K562 (cell line): Measurements from ENCODE around the gene DGLUCY. TPM values are rescaled to one million over a fixed set of nuclear protein-coding genes. Genes with fewer than 3 reads are reported as not detected.

Experiments
- ATAC-seq: fragments of 200-7000 bp; cut with Tn5 transposase; 3 replicates; pipeline ENCODE4 v1.9.1; 2020; ENCODE audit warnings: moderate library complexity
- BruUV-seq: library from RNA; stranded (reverse); fragments of 400-500 nt; replicated peaks from 2 replicates; lab custom pipeline; 2021; lab: Mats Ljungman, UMichigan
- CTCF ChIA-PET: fragments of 300-600 bp; formaldehyde crosslinking; extraction: SDS; loops from one replicate; lab custom pipeline; 2021; ENCODE audit warnings: low intra/inter-chr PET ratio; lab: Yijun Ruan, JAX
- POLR2A ChIA-PET: fragments of 300-600, 350-650 bp; sonication (Branson Sonifier 250); formaldehyde crosslinking; extraction: SDS; loops from one replicate; lab custom pipeline; 2021; ENCODE audit warnings: antibody characterized with exemption, inconsistent platforms; lab: Yijun Ruan, JAX
- DNase-seq, 4 experiments: peaks; one replicate each; pipeline versions ENCODE4 v3.0.0 to v3.0.0-alpha.2; 2011 to 2018; ENCODE audit warnings: low spot score in 3 of 4, mixed read lengths in 3 of 4; ENCODE audit errors: extremely low read depth in 1 of 4
- FAIRE-seq: peaks from 2 replicates; lab custom pipeline; 2011; peaks lifted over from hg19 to GRCh38; lab: Jason Lieb, UNC
- H2AFZ ChIP-seq: 2 replicates; pipeline ENCODE4 v1.6.0; 2011; ENCODE audit warnings: low read depth, low read length, control low read depth, inconsistent platforms
- H3K27ac ChIP-seq: fragments of 200-600 bp; 3 replicates; pipeline ENCODE4 v1.8.0; 2011; ENCODE audit warnings: low read depth, mild to moderate bottlenecking, control low read depth, inconsistent platforms, low read length, moderate library complexity, mixed read lengths; ENCODE audit errors: extremely low read depth
- H3K27me3 ChIP-seq, 2 experiments: fragments of 300-600 bp in 1 of 2; 2 replicates in 1 of 2; 3 replicates in 1 of 2; pipeline versions ENCODE4 v1.6.0 to v1.8.0; 2011; ENCODE audit warnings: inconsistent platforms in 2 of 2, low read length in 2 of 2, mild to moderate bottlenecking in 1 of 2, mixed read lengths in 1 of 2, moderate library complexity in 1 of 2; ENCODE audit not compliant: control insufficient read depth in 2 of 2, insufficient read depth in 2 of 2
- H3K36me3 ChIP-seq: fragments of 300-600 bp; 3 replicates; pipeline ENCODE4 v1.8.0; 2011; ENCODE audit warnings: mild to moderate bottlenecking, low read length, inconsistent platforms; ENCODE audit not compliant: control insufficient read depth, insufficient read depth
- H3K4me1 ChIP-seq, 2 experiments: fragments of 200-600 bp in 1 of 2; replicated peaks in 1 of 2; 2 replicates in 1 of 2; 3 replicates in 1 of 2; pipeline versions ENCODE4 v1.5.1 to v1.8.0; 2011; ENCODE audit warnings: inconsistent platforms in 2 of 2, low read length in 2 of 2, mild to moderate bottlenecking in 1 of 2, mixed read lengths in 1 of 2, moderate library complexity in 1 of 2; ENCODE audit not compliant: control insufficient read depth in 2 of 2, insufficient read depth in 2 of 2
- H3K4me2 ChIP-seq: 2 replicates; pipeline ENCODE4 v1.6.1; 2011; ENCODE audit warnings: low read length, control low read depth, inconsistent platforms, mixed read lengths; ENCODE audit not compliant: insufficient read depth
- H3K4me3 ChIP-seq: fragments of 200-600 bp; sonication (generic), shearing (Covaris generic); 2 replicates; pipeline ENCODE4 v1.5.1; 2016; ENCODE audit warnings: control low read depth, inconsistent platforms
- H3K79me2 ChIP-seq: fragments of 200-600 bp; 3 replicates; pipeline ENCODE4 v1.8.0; 2011; ENCODE audit warnings: low read length, inconsistent platforms; ENCODE audit not compliant: control insufficient read depth, insufficient read depth
- H3K9ac ChIP-seq, 2 experiments: 2 replicates each; pipeline versions ENCODE4 v1.6.0 to v1.6.1; 2011; ENCODE audit warnings: low read depth in 2 of 2, low read length in 2 of 2, control low read depth in 1 of 2, inconsistent platforms in 1 of 2, mild to moderate bottlenecking in 1 of 2, mixed read lengths in 1 of 2; ENCODE audit not compliant: insufficient read depth in 1 of 2
- H3K9me1 ChIP-seq: one replicate; pipeline ENCODE4 v1.6.0; 2011; ENCODE audit warnings: inconsistent platforms, mild to moderate bottlenecking, low read length, moderate library complexity; ENCODE audit not compliant: control insufficient read depth, insufficient read depth
- H3K9me3 ChIP-seq: replicated peaks from 2 replicates; pipeline ENCODE4 v1.5.1; 2011; ENCODE audit warnings: low read depth, low read length, inconsistent platforms; ENCODE audit not compliant: control insufficient read depth, insufficient read depth
- H4K20me1 ChIP-seq: replicated peaks from 2 replicates; pipeline ENCODE4 v1.6.1; 2011; ENCODE audit warnings: low read length, inconsistent platforms, mixed read lengths; ENCODE audit not compliant: control insufficient read depth, insufficient read depth
- ARID1B ChIP-seq: fragments of 450-650 bp; IDR thresholded peaks from 2 replicates; pipeline ENCODE4 v1.6.1; 2016; ENCODE audit warnings: antibody characterized with exemption, mild to moderate bottlenecking, inconsistent platforms
- BACH1 ChIP-seq: fragments of 200-800 bp; sonication (Bioruptor generic); IDR thresholded peaks from 2 replicates; pipeline ENCODE4 v1.6.1; 2016; ENCODE audit warnings: missing genetic modification characterization, missing compliant biosample characterization
- CBFA2T2 ChIP-seq: fragments of 450-650 bp; conservative IDR thresholded peaks from 2 replicates; pipeline ENCODE4 v1.6.1; 2017; ENCODE audit warnings: mild to moderate bottlenecking
- E2F1 ChIP-seq: sonication (generic); formaldehyde crosslinking; IDR thresholded peaks from 2 replicates; pipeline ENCODE4 v1.8.1; 2023; ENCODE audit warnings: mild to moderate bottlenecking, missing genetic modification reagents, moderate library complexity
- ETS2 ChIP-seq: IDR thresholded peaks from 2 replicates; pipeline ENCODE4 v1.6.1; 2016; ENCODE audit warnings: borderline replicate concordance, missing genetic modification characterization, mild to moderate bottlenecking, moderate library complexity, missing compliant biosample characterization; ENCODE audit not compliant: poor library complexity, severe bottlenecking
- FOXJ3 ChIP-seq: sonication (generic); formaldehyde crosslinking; IDR thresholded peaks from 2 replicates; pipeline ENCODE4 v1.4.0; 2020; ENCODE audit warnings: mild to moderate bottlenecking, missing genetic modification reagents
- HEY1 ChIP-seq: fragments of 250-450 bp; sonication (Bioruptor Pico); IDR thresholded peaks from 2 replicates; pipeline ENCODE4 v1.5.0; 2020; ENCODE audit warnings: mild to moderate bottlenecking, moderate library complexity, borderline replicate concordance
- KDM2B ChIP-seq: fragments of 250-450 bp; sonication (Bioruptor Pico); IDR thresholded peaks from 2 replicates; pipeline ENCODE4 v1.8.0; 2021; ENCODE audit warnings: mild to moderate bottlenecking, moderate library complexity
- KDM4B ChIP-seq, 2 experiments: fragments of 450-650 bp in 1 of 2; sonication (generic) in 1 of 2; IDR thresholded peaks; 2 replicates each; pipeline ENCODE4 v1.6.1; 2016 to 2017; ENCODE audit warnings: borderline replicate concordance in 2 of 2, antibody characterized with exemption in 1 of 2, low read depth in 1 of 2, mild to moderate bottlenecking in 1 of 2
- MCM2 ChIP-seq: fragments of 450-650 bp; IDR thresholded peaks from 2 replicates; pipeline ENCODE4 v1.6.1; 2017; ENCODE audit warnings: low read depth, mild to moderate bottlenecking
- SMAD1 ChIP-seq: fragments of 150-350 bp; IDR thresholded peaks from 2 replicates; pipeline ENCODE4 v1.6.1; 2014; ENCODE audit warnings: low read length, low read depth; ENCODE audit not compliant: partially characterized antibody
- ZFP91 ChIP-seq: sonication (generic); formaldehyde crosslinking; IDR thresholded peaks from 2 replicates; pipeline ENCODE4 v1.8.0; 2022; ENCODE audit warnings: mild to moderate bottlenecking, missing genetic modification reagents
- WGBS: fragments of 100-300 bp; shearing (Covaris generic); methylation state at CpG from one replicate; pipeline ENCODE4 v1.1.6; 2016; ENCODE audit warnings: low coverage, mixed read lengths; ENCODE audit not compliant: insufficient coverage; ENCODE audit errors: missing lambda C conversion rate; 5-methylcytosine and 5-hydroxymethylcytosine counted together
- in situ Hi-C: fragments of 300-500 bp; cut with MboI; formaldehyde crosslinking; loops from 4 replicates; pipeline ENCODE4 v1.15.0; 2018; ENCODE audit warnings: inconsistent platforms, mixed read lengths
- intact Hi-C: fragments of 100-400 bp; cut with micrococcal nuclease; formaldehyde crosslinking; loops from 2 replicates; pipeline ENCODE4 v1.14.2; 2022
- polyA plus RNA-seq, 8 experiments: library from polyadenylated mRNA; depleted of rRNA in 4 of 8; stranded (reverse) in 5 of 8; unstranded in 3 of 8; fragments of >200 nt; fragmentation: Nextera tagmentation in 2 of 8; fragmentation: Illumina TruSeq in 1 of 8; extraction: Ambion mirVana in 2 of 8; extraction: Trizol in 1 of 8; gene quantifications; 2 replicates each; pipeline versions ENCODE4 v1.2.1 to v1.2.3, GENCODE V29; 2011 to 2014; ENCODE audit warnings: inconsistent platforms in 1 of 8, missing spikeins in 1 of 8
- total RNA-seq, 7 experiments: library from RNA; depleted of rRNA in 6 of 7; stranded (reverse); fragments of >200 nt in 6 of 7; fragmentation: Illumina TruSeq in 2 of 7; extraction: Trizol in 2 of 7; gene quantifications; 2 replicates each; pipeline versions ENCODE4 v1.2.1 to v1.2.3, GENCODE V29; 2011 to 2021; ENCODE audit warnings: low replicate concordance in 1 of 7

The DGLUCY gene
- total and polyA plus RNA-seq, 9 of the 15 experiments (the other 6 are each of a cell fraction or from before 2014, with no cell fraction given), result 9.9 to 28.4 (median 21.0) TPM

- in situ Hi-C loops (no loop called here), intact Hi-C loops (no loop called here)
- Histone ChIP-seq H3K4me2 (no peak overlapping the region), H3K9me1 (no peaks in the 10 kb centered on the region), H2AFZ (no peak overlapping the region), H3K4me3 (no peak overlapping the region), H3K36me3 (peaks cover 4% of the 10 kb centered on the region; the same call in 1 of the 3 replicates), H4K20me1 (no peaks in the 10 kb centered on the region), H3K9ac (no peak overlapping the region), H3K9me3 (no peaks in the 10 kb centered on the region), H3K4me1 (peaks cover 17 to 32% of the 10 kb centered on the region in 2 experiments), H3K79me2 (peaks cover 35% of the 10 kb centered on the region), H3K27ac (no peak overlapping the region), H3K27me3 (no peaks in the 10 kb centered on the region)
- 88% methylated on average over 4 of the region's 4 CpGs for WGBS
- TF ChIP-seq KDM4B (IDR thresholded peaks at IDR 0.05; ENCODE audit: borderline replicate concordance in 2 of 2, low read depth in 1 of 2) (no peak), ETS2 (tag) (no peak), HEY1 (CRISPR knock-in tag) (no peak), MCM2 (no peak), E2F1 (CRISPR knock-in tag) (no peak), KDM2B (CRISPR knock-in tag) (no peak), BACH1 (no peak), FOXJ3 (CRISPR knock-in tag) (no peak), ARID1B (no peak), SMAD1 (no peak), CBFA2T2 (no peak), ZFP91 (CRISPR knock-in tag) (no peak)
- ChIA-PET POLR2A (no interaction called here), CTCF (no interaction called here)
- DNase-seq (no peak), FAIRE-seq (no peak), ATAC-seq (no peak)
- BruUV-seq, result no TSS peak
Measured at GRCh38 chr14:91112194-91112593, 1.7 kb upstream of the DGLUCY start.
